HG02943 (cell line): ENCODE results near the gene NUAK1.

Source experiments
- ATAC-seq: cut with Tn5 transposase; IDR thresholded peaks from one replicate; pipeline ENCODE4 v1.9.1; 2021; ENCODE audit warnings: mild to moderate bottlenecking, low read depth, moderate library complexity; ENCODE audit not compliant: unreplicated experiment

The NUAK1 gene

DNA sequence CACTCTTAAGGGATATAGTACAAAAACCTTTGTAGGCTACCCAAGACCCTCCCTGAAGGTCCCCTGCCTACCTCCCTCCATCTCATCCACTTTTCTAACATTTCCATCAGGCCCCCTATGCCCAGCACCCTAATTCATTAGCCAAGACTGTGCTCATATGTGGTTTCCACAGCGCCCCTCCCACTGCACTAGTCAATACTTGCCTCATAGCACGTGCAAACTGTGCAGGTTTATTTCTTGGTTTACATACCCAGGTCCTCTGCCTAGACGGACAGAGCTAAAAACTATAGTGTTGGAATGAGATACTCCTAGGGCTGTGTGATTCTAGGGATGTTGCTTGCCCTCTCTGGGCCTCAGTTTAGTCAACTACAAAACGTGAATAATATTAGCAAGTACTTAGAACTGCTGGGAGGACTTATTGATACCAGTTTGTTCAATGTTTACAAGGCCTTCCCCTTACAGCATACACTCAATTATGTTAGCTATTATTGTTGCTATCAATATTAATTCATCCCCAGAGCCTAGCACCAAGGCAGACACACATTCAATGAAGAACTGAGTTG is 50.4 kb downstream of the NUAK1 start:
- ATAC-seq: no peak

DNA sequence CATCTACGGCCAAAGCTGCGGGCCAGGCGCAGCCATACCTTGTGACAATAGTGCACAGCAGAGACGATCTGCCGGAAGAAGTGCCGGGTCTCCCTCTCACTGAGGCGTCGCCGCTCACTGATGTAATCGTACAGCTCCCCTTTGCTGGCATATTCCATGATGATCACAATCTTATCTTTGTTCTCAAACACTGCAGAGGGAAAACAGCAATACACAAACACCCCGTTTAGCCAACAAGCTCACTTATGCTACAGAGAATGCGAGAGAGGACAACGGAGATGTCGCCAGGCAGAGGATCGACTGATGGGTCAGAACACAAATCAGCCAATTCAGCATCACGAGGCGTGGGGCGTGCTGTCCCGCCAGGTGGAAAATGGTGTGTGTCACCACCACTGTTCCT is 52.1 kb downstream of the NUAK1 start:
- ATAC-seq: no peak

DNA sequence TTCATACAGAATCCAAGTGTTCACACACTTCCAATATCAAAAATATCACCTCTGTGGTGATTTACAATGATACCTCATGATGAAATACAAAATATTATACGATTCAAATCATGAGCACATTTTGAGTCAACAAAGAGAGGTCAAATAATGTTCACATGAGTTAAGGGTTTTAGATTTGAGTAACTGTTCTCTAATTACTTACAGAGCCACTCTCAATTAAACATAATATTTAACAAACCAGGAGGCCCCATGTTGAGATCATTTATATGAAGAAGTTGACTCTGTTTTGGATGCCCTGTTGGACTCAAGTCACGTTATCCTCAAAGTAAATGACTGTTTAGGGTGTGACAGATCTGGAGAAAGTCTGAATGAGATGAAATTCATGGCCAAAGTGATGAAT is 53.5 kb downstream of the NUAK1 start:
- ATAC-seq: no peak

- no peak for ATAC-seq
These were observed 54.0 kb downstream of the NUAK1 start for GRCh38 chr12:106084759-106085158.

DNA sequence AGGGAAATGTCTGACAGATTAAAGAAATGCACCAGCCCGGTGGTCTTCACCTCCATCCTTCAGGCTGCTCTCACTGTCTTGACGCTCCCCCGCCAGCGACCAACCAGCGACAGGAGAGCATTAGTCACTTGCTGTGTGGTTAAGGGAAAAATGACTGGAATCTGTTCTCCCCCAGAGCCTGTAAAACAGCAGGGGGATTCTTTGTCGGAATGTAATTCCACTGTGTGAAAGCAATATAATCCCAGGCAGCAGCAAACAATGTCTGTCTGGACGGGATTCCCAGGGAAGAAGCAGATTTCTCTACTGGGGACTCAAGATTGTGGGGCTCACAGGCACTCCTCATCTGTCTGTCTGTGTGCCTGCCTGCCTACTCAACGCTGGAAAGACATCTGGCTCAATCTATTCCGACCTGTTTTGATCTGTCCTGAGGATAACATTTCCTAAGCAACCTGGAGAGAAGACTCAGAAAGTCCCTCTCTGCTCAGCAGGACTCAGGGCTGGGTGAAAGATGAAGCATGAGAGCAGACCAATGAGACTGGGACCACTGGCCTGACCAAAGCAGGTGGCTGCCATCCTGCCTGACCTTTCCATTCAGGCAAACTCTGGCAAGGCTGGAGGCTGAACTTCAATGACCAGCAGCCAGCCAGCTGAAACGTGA is 54.6 kb downstream of the NUAK1 start:
- no peak for ATAC-seq

DNA sequence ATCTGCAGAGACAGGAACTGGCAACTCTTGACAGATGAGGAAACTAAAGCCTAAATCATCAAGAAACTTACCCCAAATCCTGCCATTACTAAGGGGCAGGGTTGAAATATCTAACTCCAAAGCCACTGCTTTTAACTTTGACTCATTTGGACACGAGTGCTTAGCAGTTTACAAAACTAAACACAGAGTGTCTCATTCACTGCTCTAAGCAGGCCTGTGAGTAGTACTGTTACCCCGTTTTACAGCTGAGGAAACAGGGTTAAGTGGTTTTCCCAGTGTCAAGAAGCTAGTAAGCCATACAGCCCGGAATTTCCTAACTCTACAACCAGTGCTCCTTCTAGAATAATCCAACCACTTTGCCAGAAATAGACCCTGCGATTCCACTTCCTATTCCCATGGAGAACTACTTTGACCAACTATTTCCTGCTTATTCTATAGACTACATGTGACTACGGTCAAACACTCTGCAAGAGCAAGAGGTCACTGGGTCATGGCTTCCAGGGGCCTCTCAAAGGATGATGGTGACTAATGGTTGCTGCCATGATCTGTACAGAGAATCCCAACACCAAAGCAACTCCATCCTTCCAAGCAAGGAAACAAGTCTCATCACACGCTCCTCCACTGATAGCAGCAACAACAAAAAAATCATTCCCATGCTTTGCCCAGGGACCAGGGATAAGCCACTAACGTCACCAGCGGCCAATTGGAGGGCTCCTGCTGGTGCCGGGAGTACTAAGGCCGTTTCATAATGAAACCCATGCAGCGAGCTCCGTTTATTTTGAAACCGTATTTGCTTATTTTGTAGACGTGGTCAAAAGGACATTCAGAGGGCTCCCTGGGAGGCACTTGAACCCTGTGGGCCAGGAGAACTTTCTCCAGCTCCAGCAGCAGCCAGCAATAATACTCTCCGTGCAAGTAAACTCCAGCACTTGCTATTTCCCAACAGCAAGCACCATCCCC is 56.3 kb downstream of the NUAK1 start:
- no peak for ATAC-seq

- no peak for ATAC-seq
These were observed 57.1 kb downstream of the NUAK1 start for GRCh38 chr12:106081606-106082005.

- ATAC-seq: no peak
These were observed 58.0 kb downstream of the NUAK1 start for GRCh38 chr12:106080791-106081170.

DNA sequence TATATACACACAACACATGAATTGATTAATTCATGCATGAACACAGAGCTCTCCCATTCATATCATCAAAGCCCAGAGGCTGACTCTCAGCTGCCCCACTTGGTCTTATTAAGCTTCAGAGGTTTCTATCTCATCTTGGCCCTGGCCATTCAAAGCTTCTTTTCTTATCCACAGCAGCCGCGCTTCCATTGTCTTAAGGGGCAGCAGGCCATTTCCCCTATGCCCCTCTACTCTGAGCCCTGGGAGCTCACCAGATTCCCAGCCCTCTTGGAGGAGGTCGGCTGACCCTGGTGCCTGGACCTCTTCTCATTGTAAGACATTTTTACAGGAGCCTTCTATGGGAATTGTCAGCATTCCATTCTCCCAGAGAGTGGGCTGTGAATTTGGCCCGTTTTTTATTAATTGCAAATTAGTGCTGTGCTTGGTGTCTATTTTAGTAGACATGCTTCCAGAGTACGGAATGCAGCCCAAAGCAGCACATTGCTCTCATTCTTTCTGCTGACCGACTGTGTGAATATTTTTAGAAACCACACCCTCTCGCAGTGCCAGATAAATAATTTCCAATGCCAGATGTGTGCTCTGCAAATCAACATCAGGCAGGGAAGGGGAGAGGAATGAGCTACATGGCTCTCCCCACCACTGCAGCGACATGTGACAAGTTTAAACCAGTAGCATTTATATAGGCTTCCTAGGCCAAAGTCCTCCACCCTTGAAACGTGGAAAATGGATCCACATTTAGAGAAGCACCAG is 58.5 kb downstream of the NUAK1 start:
- no peak for ATAC-seq

- no peak for ATAC-seq
These were observed 59.5 kb downstream of the NUAK1 start for GRCh38 chr12:106079148-106079738.

DNA sequence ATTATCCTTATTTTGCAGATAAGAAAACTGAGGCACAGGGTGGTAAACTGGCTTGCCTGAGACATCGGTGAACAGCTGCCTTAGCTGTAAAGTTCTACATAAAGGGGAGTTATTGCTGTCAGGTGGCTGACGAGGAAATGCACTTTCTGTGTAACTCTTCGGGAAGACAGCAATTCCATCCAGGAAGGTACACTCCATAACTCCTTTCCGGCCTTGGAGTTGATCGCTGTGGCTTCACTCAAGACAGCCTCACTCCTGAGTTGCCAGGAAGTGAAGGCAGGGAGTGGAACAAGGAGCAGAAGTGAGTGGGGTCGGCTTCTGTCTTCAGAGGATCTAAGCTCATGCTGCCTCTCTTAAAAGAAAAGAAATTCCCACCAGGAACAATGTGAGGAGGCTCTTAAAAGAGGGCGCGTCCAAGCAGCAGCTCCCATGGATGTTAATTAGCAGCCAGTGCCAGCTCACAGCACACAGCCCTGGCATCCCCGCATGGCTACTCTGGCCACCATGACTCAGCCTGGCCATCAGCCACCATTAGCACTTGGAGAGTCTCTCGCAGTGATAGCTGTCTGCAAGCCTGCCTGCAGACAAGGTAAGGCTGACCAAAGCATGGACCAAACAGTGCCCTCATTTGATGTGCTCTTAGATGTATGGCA is 60.3 kb downstream of the NUAK1 start:
- ATAC-seq: no peak

DNA sequence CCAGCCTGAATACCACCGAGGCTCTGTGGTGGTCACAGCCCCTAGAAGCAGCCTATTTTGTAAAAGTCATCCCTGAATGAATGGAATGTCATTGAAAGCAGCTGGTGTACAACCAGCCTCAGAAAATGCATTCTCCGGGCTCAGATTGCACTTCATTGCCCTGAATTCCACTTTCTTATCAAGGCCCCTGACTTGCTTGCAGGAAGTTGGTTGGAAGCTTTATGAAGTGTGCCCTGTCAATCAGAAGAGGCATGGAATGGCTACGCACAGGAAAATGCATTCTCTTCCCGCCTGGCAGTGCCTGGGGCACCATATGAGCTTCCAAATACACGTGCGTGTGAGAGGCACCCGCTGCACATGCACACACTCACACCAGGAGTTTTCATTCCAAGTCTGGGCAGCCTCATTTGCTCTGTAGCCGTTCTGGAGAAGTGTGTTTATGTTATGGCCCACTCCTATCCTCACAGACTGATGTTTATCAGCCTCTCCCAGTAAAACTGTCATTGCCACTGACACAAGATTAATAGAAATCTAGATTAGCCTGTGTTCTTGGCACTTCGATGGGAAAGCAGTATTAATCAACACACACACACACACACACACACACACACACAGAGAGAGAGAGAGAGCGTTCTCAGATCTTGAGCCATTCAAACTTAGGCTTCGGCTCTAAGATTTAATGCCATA is 63.9 kb downstream of the NUAK1 start:
- no peak for ATAC-seq

GRCh38 chr12:106074361-106074705 is 64.4 kb downstream of the NUAK1 start:
- ATAC-seq: no peak

GRCh38 chr12:106073179-106073578 is 65.6 kb downstream of the NUAK1 start:
- no peak for ATAC-seq

DNA sequence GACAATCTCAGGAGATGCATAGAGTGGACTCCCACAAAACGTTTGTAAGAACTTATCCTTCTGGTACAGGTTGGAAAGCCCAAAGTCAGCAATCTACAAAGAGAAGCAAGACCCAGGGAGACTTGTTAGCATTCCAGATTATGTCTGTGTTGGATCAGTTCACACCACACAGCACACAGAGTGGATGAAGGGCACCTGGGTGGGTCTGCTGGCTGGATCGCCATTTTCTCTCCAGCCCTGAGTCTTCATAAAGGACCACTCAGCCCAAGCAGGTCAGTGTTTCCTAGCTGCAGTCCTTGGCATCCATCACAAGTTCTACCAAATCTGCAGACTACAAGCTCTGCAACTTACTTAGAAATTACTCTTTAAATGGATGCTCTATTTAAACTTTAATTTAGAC is 66.0 kb downstream of the NUAK1 start:
- no peak for ATAC-seq

- no peak for ATAC-seq
These were observed 67.1 kb downstream of the NUAK1 start for GRCh38 chr12:106071686-106072085.

DNA sequence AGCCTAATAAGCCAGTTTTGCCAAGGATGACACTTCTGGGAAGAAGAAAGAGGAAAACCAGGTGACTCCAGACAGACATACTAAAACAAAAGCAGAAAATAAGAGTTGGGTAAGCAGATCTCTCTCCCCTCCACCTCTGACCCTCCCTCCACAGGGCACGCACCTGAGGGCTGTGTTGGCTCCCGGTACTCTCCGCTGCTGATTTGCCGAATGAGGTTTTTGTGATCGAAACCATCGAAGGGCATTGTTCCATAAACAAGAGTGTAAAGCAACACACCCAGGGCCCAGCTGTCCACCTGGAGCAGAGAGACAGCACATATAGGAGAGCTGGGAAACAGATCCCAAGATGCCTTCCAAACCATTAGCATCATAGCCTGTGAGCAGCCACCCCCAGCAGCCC is 68.1 kb downstream of the NUAK1 start:
- no peak for ATAC-seq

DNA sequence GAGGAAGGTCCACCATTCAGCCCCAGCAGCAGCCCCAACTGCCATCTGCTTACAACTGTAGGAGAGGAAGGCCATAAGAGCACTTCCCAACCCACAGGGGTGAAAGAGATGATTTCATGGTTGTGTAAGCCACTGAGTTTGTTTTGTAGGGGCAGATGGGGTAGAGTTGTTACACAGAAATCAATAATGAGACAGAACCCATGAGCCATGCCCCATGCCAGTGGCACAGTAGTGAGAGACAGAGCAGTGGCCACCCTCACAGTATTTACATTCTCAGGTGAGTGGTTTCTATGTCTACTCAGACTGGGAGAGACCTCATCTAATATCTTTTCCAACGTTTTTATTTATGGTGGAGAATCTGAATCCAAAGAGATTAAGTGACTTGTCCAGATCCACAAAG is 68.6 kb downstream of the NUAK1 start:
- ATAC-seq: no peak

DNA sequence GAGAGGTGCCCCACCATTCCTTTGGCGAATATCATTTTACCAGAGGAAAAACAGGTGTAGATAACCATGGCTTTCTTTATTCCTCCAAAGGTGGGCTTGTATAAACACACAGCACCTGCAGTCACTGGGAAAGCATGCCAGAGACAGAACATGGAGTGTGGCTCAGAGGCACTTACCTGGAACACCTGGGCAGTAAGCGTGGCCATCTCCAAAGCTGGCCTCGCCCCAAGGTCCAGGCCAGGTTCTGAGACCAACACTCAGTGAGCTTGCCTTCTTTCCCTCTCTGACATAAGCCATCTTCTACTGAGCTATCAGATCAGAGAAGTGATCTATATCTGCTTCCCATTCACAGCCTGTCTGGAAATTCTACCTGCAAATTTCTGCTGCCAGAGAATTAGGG is 70.5 kb downstream of the NUAK1 start:
- no peak for ATAC-seq
